DND-41 (cell line): ENCODE measurements around the gene ZFPM1.

ENCODE experiments used
- EZH2 ChIP-seq: IDR thresholded peaks from 3 replicates; pipeline ENCODE4 v1.6.1; 2012; ENCODE audit warnings: borderline replicate concordance, low read depth, mild to moderate bottlenecking, moderate library complexity, low read length, inconsistent platforms; ENCODE audit not compliant: severe bottlenecking
- TF ChIP-seq, protein P1 (sequence below): IDR thresholded peaks from 2 replicates; pipeline ENCODE4 v1.5.1; 2012; ENCODE audit warnings: borderline replicate concordance, low read length, moderate library complexity, mild to moderate bottlenecking; ENCODE audit not compliant: poor library complexity, severe bottlenecking; ENCODE audit errors: extremely low read depth

DNA sequence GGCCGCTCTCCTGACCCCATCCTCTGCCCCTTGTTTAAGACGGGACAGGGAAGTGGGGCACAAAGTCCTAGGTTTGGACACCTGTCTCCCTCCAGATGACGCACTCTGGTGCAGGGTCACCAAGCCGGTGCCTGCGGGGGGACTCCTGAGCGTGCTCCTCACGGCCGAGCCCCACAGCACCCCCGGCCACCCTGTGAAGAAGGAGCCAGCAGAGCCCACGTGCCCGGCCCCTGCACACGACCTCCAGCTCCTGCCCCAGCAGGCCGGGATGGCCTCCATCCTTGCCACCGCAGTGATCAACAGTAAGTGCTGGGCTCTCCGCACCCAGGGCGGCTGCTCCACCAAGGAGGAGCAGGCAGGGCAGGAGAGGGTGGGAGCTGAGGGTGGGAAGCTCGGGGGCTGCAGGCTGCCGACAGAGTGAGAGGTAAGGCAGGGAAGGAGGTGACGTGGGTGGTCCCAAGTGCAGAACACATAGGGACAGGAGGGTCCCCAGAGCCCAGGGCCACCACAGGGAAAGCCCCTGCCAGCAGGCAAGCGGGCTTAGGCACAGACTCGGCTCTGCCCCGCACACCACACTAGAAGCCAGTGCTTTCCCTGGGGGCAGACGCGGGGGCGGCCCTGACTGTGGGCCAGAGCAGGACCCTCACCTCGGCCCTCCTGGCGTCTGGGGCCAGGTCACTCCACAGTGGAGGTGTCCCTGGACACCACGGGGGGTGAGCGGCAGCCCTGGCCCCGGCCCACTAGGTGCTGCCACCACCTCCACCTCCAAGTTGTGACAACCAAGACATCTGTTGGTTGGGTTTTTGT is 75.1 kb downstream of the ZFPM1 start:
- TF ChIP-seq, protein P1, sequence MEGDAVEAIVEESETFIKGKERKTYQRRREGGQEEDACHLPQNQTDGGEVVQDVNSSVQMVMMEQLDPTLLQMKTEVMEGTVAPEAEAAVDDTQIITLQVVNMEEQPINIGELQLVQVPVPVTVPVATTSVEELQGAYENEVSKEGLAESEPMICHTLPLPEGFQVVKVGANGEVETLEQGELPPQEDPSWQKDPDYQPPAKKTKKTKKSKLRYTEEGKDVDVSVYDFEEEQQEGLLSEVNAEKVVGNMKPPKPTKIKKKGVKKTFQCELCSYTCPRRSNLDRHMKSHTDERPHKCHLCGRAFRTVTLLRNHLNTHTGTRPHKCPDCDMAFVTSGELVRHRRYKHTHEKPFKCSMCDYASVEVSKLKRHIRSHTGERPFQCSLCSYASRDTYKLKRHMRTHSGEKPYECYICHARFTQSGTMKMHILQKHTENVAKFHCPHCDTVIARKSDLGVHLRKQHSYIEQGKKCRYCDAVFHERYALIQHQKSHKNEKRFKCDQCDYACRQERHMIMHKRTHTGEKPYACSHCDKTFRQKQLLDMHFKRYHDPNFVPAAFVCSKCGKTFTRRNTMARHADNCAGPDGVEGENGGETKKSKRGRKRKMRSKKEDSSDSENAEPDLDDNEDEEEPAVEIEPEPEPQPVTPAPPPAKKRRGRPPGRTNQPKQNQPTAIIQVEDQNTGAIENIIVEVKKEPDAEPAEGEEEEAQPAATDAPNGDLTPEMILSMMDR: no peak
- no peak for TF ChIP-seq EZH2
